PC-3 (cell line): ENCODE results near the gene PTPN1. TPM values are rescaled to one million over a fixed set of nuclear protein-coding genes. Genes with fewer than 3 reads are reported as not detected.

ENCODE experiments used
- ATAC-seq: fragments of 200-7000 bp; cut with Tn5 transposase; 2 replicates; pipeline ENCODE4 v1.9.1; 2020; ENCODE audit warnings: mild to moderate bottlenecking, moderate library complexity
- BruUV-seq: library from RNA; stranded (reverse); fragments of 400-500 nt; replicated peaks from 2 replicates; lab custom pipeline; 2021; lab: Mats Ljungman, UMichigan
- CTCF ChIA-PET: fragments of 300-600 bp; sonication (Branson Sonifier 250); formaldehyde crosslinking; loops from one replicate; lab custom pipeline; 2022; ENCODE audit warnings: antibody characterized with exemption; lab: Charles Lee
- POLR2A ChIA-PET: fragments of 300-600 bp; sonication (Branson Sonifier 250); formaldehyde crosslinking; loops from one replicate; lab custom pipeline; 2022; ENCODE audit warnings: antibody characterized with exemption; ENCODE audit not compliant: unreplicated experiment; lab: Charles Lee
- DNase-seq: peaks from one replicate; pipeline ENCODE4 v3.0.0-alpha.2; 2015
- H2AFZ ChIP-seq: fragments of 300-600 bp; sonication (generic); 2 replicates; pipeline ENCODE4 v1.6.0; 2016; ENCODE audit warnings: antibody characterized with exemption, low read length
- H3F3A ChIP-seq: fragments of 300-600 bp; sonication (generic); one replicate; pipeline ENCODE4 v1.6.0; 2017; ENCODE audit warnings: antibody characterized with exemption, low read length, control low read depth, mild to moderate bottlenecking; ENCODE audit not compliant: unreplicated experiment
- H3K27ac ChIP-seq: fragments of 300-600 bp; sonication (generic); 2 replicates; pipeline ENCODE4 v1.5.1; 2016; ENCODE audit warnings: mild to moderate bottlenecking, low read length
- H3K27me3 ChIP-seq: fragments of 300-600 bp; sonication (generic); 2 replicates; pipeline ENCODE4 v1.6.1; 2016; ENCODE audit warnings: low read length, mixed read lengths
- H3K36me3 ChIP-seq: fragments of 300-600 bp; sonication (generic); 2 replicates; pipeline ENCODE4 v1.6.1; 2016; ENCODE audit warnings: low read depth, mixed run types, low read length, mixed read lengths
- H3K4me1 ChIP-seq: fragments of 300-600 bp; sonication (generic); 2 replicates; pipeline ENCODE4 v1.5.1; 2016; ENCODE audit warnings: low read length; ENCODE audit not compliant: insufficient read depth
- H3K4me2 ChIP-seq: fragments of 300-600 bp; sonication (generic); 2 replicates; pipeline ENCODE4 v1.6.0; 2016; ENCODE audit warnings: low read length
- H3K4me3 ChIP-seq: fragments of 300-600 bp; sonication (generic); 2 replicates; pipeline ENCODE4 v1.5.1; 2016; ENCODE audit warnings: mild to moderate bottlenecking, low read length, mixed read lengths
- H3K79me2 ChIP-seq: fragments of 300-600 bp; sonication (generic); 2 replicates; pipeline ENCODE4 v1.6.1; 2017; ENCODE audit warnings: low read length, mixed read lengths
- H3K9ac ChIP-seq: fragments of 300-600 bp; sonication (generic); 2 replicates; pipeline ENCODE4 v1.6.0; 2016; ENCODE audit warnings: mild to moderate bottlenecking, low read length
- H3K9me2 ChIP-seq: fragments of 300-600 bp; sonication (generic); replicated peaks from 2 replicates; pipeline ENCODE4 v1.6.1; 2016; ENCODE audit warnings: mixed run types, low read length, mixed read lengths
- H3K9me3 ChIP-seq: fragments of 300-600 bp; sonication (generic); 2 replicates; pipeline ENCODE4 v1.6.1; 2016; ENCODE audit warnings: low read length, mixed read lengths
- H4K20me1 ChIP-seq: fragments of 300-600 bp; sonication (generic); 2 replicates; pipeline ENCODE4 v1.6.1; 2016; ENCODE audit warnings: low read length, mixed read lengths
- CTCF ChIP-seq: fragments of 300-600 bp; sonication (generic); conservative IDR thresholded peaks from 2 replicates; pipeline ENCODE4 v1.5.1; 2017; ENCODE audit warnings: antibody characterized with exemption, low read depth, mild to moderate bottlenecking, low read length
- EZH2 ChIP-seq: fragments of 300-600 bp; sonication (generic); IDR thresholded peaks from one replicate; pipeline ENCODE4 v1.6.1; 2017; ENCODE audit warnings: antibody characterized with exemption, mild to moderate bottlenecking, low read length; ENCODE audit not compliant: unreplicated experiment
- EZH2phosphoT487 ChIP-seq: fragments of 300-600 bp; sonication (generic); IDR thresholded peaks from 2 replicates; pipeline ENCODE4 v1.6.1; 2018; ENCODE audit warnings: mild to moderate bottlenecking, antibody characterized with exemption, low read length, borderline replicate concordance
- intact Hi-C: fragments of 100-400 bp; cut with micrococcal nuclease; formaldehyde crosslinking; loops from 2 replicates; pipeline ENCODE4 v1.9.0; 2023
- total RNA-seq: library from RNA; depleted of rRNA; stranded (reverse); fragments of >200 nt; gene quantifications from 2 replicates; pipeline ENCODE4 v1.2.3, GENCODE V29; 2014

PTPN1 gene
- total RNA-seq, 1 experiment from 2014 or later, result 47.7 TPM

GRCh38 chr20:50484271-50484976 lies 25.8 kb upstream of the PTPN1 start:
- no peak for DNase-seq
- intact Hi-C loops, result loop anchor here (5.0 kb wide), 1 partner anchor 93 kb away; no protein-coding TSS in a partner anchor
- peak overlapping the region; percentile 68 for H3K4me3 ChIP-seq
- TF ChIP-seq EZH2 (no peak), CTCF (peak; percentile 34)
- peaks cover 11% of the 10 kb centered on the region for H3K4me1 ChIP-seq
- no peaks in the 10 kb centered on the region for H3K9me3 ChIP-seq
- BruUV-seq, result no TSS peak
- H3K27me3 ChIP-seq, result no peaks in the 10 kb centered on the region
- POLR2A ChIA-PET, result interaction anchor here (0.6 to 0.7 kb wide), 2 partner anchors 27 to 1525 kb away, joined by 3 to 4 read pairs; no protein-coding TSS in a partner anchor
- H3K36me3 ChIP-seq, result no peaks in the 10 kb centered on the region
- peak overlapping the region; percentile 86 for H2AFZ ChIP-seq
- H3K9ac ChIP-seq, result peak overlapping the region; percentile 46
- no peak; the same call in 1 of the 2 replicates for ATAC-seq
- no peaks in the 10 kb centered on the region for H4K20me1 ChIP-seq
- H3K79me2 ChIP-seq, result no peaks in the 10 kb centered on the region
- H3K27ac ChIP-seq, result peak overlapping the region; percentile 44
- no peaks in the 10 kb centered on the region for H3K9me2 ChIP-seq
- H3K4me2 ChIP-seq, result peak overlapping the region; percentile 83
- CTCF ChIA-PET, result interaction anchor here (0.9 kb wide), 1 partner anchor 104 kb away, joined by 4 read pairs; no protein-coding TSS in a partner anchor
- H3F3A ChIP-seq, result no peaks in the 10 kb centered on the region

- ChIA-PET POLR2A (interaction anchor here (0.6 kb wide), 2 partner anchors 18 to 80 kb away, joined by 4 to 5 read pairs; no protein-coding TSS in a partner anchor), CTCF (no interaction called here)
- H3K9ac ChIP-seq, result no peak overlapping the region
- H3K4me3 ChIP-seq, result no peak overlapping the region
- no peak overlapping the region for H2AFZ ChIP-seq
- H3K27me3 ChIP-seq, result no peaks in the 10 kb centered on the region
- H3K27ac ChIP-seq, result no peak overlapping the region
- no peaks in the 10 kb centered on the region for H3F3A ChIP-seq
- H3K4me1 ChIP-seq, result peaks cover 12% of the 10 kb centered on the region
- H3K9me2 ChIP-seq, result no peaks in the 10 kb centered on the region
- BruUV-seq, result no TSS peak
- H3K9me3 ChIP-seq, result no peaks in the 10 kb centered on the region
- no peak for TF ChIP-seq EZH2
- TF ChIP-seq CTCF, result no peak
- TF ChIP-seq EZH2phosphoT487, result no peak
- DNase-seq (no peak), ATAC-seq (no peak)
- H4K20me1 ChIP-seq, result no peaks in the 10 kb centered on the region
- H3K79me2 ChIP-seq, result no peaks in the 10 kb centered on the region
- intact Hi-C loops, result no loop called here
- no peaks in the 10 kb centered on the region for H3K36me3 ChIP-seq
- H3K4me2 ChIP-seq, result no peak overlapping the region
These were observed 22.8 kb upstream of the PTPN1 start for GRCh38 chr20:50487397-50487796.

GRCh38 chr20:50488236-50488806 lies 21.9 kb upstream of the PTPN1 start:
- no peak overlapping the region for H3K9ac ChIP-seq
- TF ChIP-seq EZH2phosphoT487 (no peak), CTCF (no peak), EZH2 (no peak)
- no peak overlapping the region for H3K27ac ChIP-seq
- H3K27me3 ChIP-seq, result no peaks in the 10 kb centered on the region
- H3K4me1 ChIP-seq, result peaks cover 16% of the 10 kb centered on the region
- CTCF ChIA-PET, result no interaction called here
- intact Hi-C loops, result no loop called here
- no peaks in the 10 kb centered on the region for H3F3A ChIP-seq
- H4K20me1 ChIP-seq, result no peaks in the 10 kb centered on the region
- no peaks in the 10 kb centered on the region for H3K9me3 ChIP-seq
- H3K79me2 ChIP-seq, result no peaks in the 10 kb centered on the region
- no TSS peak for BruUV-seq
- H3K36me3 ChIP-seq, result no peaks in the 10 kb centered on the region
- DNase-seq (no peak), ATAC-seq (no peak)
- H2AFZ ChIP-seq, result no peak overlapping the region
- no peak overlapping the region for H3K4me2 ChIP-seq
- H3K4me3 ChIP-seq, result no peak overlapping the region
- POLR2A ChIA-PET, result interaction anchor here (0.6 kb wide), 1 partner anchor 17 kb away, joined by 5 read pairs; no protein-coding TSS in a partner anchor
- no peaks in the 10 kb centered on the region for H3K9me2 ChIP-seq
